Neural crest cell (in vitro differentiated cells): ENCODE results near the gene PRKCA. TPM values are rescaled to one million over a fixed set of nuclear protein-coding genes. Genes with fewer than 3 reads are reported as not detected.

ENCODE experiments used
- DNase-seq: peaks from one replicate; pipeline ENCODE4 v3.0.0; 2021; ENCODE audit warnings: low read depth, mixed read lengths, low spot score
- H3K27ac Mint-ChIP-seq: one replicate; pipeline ENCODE4 v1.8.0; 2021; ENCODE audit warnings: mild to moderate bottlenecking, mixed read lengths; ENCODE audit not compliant: unreplicated experiment
- H3K27me3 Mint-ChIP-seq: 2 replicates; pipeline ENCODE4 v1.8.0; 2021; ENCODE audit warnings: low read depth, mild to moderate bottlenecking, mixed read lengths
- H3K36me3 Mint-ChIP-seq: 2 replicates; pipeline ENCODE4 v1.8.0; 2021; ENCODE audit warnings: low read depth, mild to moderate bottlenecking, mixed read lengths
- H3K4me1 Mint-ChIP-seq: 2 replicates; pipeline ENCODE4 v1.8.0; 2021; ENCODE audit warnings: mixed read lengths
- H3K4me3 Mint-ChIP-seq: one replicate; pipeline ENCODE4 v1.8.0; 2021; ENCODE audit warnings: mild to moderate bottlenecking, mixed read lengths
- H3K9me3 Mint-ChIP-seq: 2 replicates; pipeline ENCODE4 v1.8.0; 2021; ENCODE audit warnings: mixed read lengths
- CTCF ChIP-seq: fragments of 200-600 bp; sonication (generic); conservative IDR thresholded peaks from 2 replicates; pipeline ENCODE4 v1.5.0; 2021; ENCODE audit warnings: antibody characterized with exemption, mild to moderate bottlenecking
- total RNA-seq: library from RNA; stranded (reverse); gene quantifications from 2 replicates; pipeline ENCODE4 v1.2.1, GENCODE V29; 2021

Gene PRKCA
- total RNA-seq, 1 donor from 2014 or later = 22.7 TPM

DNA sequence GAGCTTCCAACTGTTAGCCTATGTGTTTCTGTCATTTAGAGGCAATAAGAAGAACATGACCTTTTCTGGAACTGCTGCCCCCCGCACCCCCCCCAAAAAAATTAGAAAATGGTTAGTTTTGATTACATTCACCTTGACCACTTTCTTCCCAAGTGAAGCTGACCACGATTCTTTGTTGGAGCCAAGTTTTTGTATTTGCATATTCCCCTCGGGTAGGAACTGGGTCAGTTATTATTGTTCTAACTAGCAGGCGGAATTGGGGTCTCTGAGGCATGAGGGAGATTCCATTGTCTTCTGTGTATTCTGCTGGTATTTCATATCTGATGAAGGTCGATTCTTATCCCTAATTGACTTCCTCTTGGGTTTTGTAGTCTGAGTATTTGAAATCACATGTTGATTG, 231.6 kb downstream of the PRKCA start:
- Mint-ChIP-seq H3K4me1 (peaks cover 52% of the 10 kb centered on the region), H3K4me3 (peak overlapping the region; percentile 67)

GRCh38 chr17:66535611-66536010, 233.2 kb downstream of the PRKCA start:
- no peaks in the 10 kb centered on the region for H3K9me3 Mint-ChIP-seq
- peak overlapping the region; percentile 1 for H3K27ac Mint-ChIP-seq
- peaks cover 61% of the 10 kb centered on the region for H3K4me1 Mint-ChIP-seq

More for the DNA sequence above, 231.6 kb downstream of the PRKCA start:
- Mint-ChIP-seq H3K27ac (peak overlapping the region; percentile 92), H3K27me3 (peaks cover 5% of the 10 kb centered on the region), H3K9me3 (no peaks in the 10 kb centered on the region), H3K36me3 (no peaks in the 10 kb centered on the region)
- DNase-seq = no peak
- TF ChIP-seq CTCF = no peak

GRCh38 chr17:66537502-66537901, 235.1 kb downstream of the PRKCA start:
- no peak overlapping the region for H3K27ac Mint-ChIP-seq
- peaks cover 3% of the 10 kb centered on the region for H3K36me3 Mint-ChIP-seq
- peaks cover 78% of the 10 kb centered on the region for H3K4me1 Mint-ChIP-seq
- DNase-seq = no peak
- no peak overlapping the region for H3K4me3 Mint-ChIP-seq
- peaks cover 5% of the 10 kb centered on the region for H3K27me3 Mint-ChIP-seq
- TF ChIP-seq CTCF = no peak
- no peaks in the 10 kb centered on the region for H3K9me3 Mint-ChIP-seq

More at GRCh38 chr17:66535611-66536010, 233.2 kb downstream of the PRKCA start:
- Mint-ChIP-seq H3K36me3 (no peaks in the 10 kb centered on the region), H3K4me3 (no peak overlapping the region), H3K27me3 (peaks cover 5% of the 10 kb centered on the region)
- no peak for TF ChIP-seq CTCF
- DNase-seq = no peak

GRCh38 chr17:66538776-66539175, 236.4 kb downstream of the PRKCA start:
- Mint-ChIP-seq H3K9me3 (no peaks in the 10 kb centered on the region), H3K4me3 (no peak overlapping the region), H3K36me3 (peaks cover 6% of the 10 kb centered on the region), H3K27me3 (peaks cover 5% of the 10 kb centered on the region), H3K27ac (peak overlapping the region; percentile 47), H3K4me1 (peaks cover 77% of the 10 kb centered on the region)
- no peak for TF ChIP-seq CTCF
- no peak for DNase-seq

GRCh38 chr17:66540131-66540781, 237.8 kb downstream of the PRKCA start:
- H3K27me3 Mint-ChIP-seq = peaks cover 5% of the 10 kb centered on the region

More at GRCh38 chr17:66540131-66540781, 237.8 kb downstream of the PRKCA start:
- peak overlapping the region; percentile 97 for H3K27ac Mint-ChIP-seq
- peak overlapping the region; percentile 84 for H3K4me3 Mint-ChIP-seq
- TF ChIP-seq CTCF = no peak
- peak; percentile 53 for DNase-seq
- peaks cover 6% of the 10 kb centered on the region for H3K36me3 Mint-ChIP-seq
- H3K9me3 Mint-ChIP-seq = no peaks in the 10 kb centered on the region
- H3K4me1 Mint-ChIP-seq = peaks cover 66% of the 10 kb centered on the region
